ENCODE results near the gene NELL1. TPM values are rescaled to one million over a fixed set of nuclear protein-coding genes. Genes with fewer than 3 reads are reported as not detected.

The NELL1 gene
- total and polyA plus RNA-seq, 12 donors = 0.11 to 0.39 (median 0.24) TPM; not detected in 9

GRCh38 chr11:20771026-20771425, 101.6 kb downstream of the NELL1 start:
- H3K27ac ChIP-seq = no peak overlapping the region
- no peaks in the 10 kb centered on the region for H3K27me3 ChIP-seq
- H3K9me3 ChIP-seq (replicated peaks in 1 of 3) = no peaks in the 10 kb centered on the region
- H3K4me3 ChIP-seq = no peak overlapping the region
- intact Hi-C loops (cut with DNase I) = no loop called here
- no peak for DNase-seq
- H3K4me1 ChIP-seq (replicated peaks in 1 of 2) = no peaks in the 10 kb centered on the region
- H3K36me3 ChIP-seq (replicated peaks in 1 of 2) = no peaks in the 10 kb centered on the region
- TF ChIP-seq CTCF (IDR thresholded peaks at IDR 0.05) (no peak), POLR2A (IDR thresholded peaks at IDR 0.05) (no peak)

- TF ChIP-seq CTCF (IDR thresholded peaks at IDR 0.05) = no peak
- no peak for TF ChIP-seq POLR2A (IDR thresholded peaks at IDR 0.05)
- H3K4me3 ChIP-seq = no peak overlapping the region
- intact Hi-C loops (cut with DNase I) = no loop called here
- no peaks in the 10 kb centered on the region for H3K4me1 ChIP-seq (replicated peaks in 1 of 2)
- H3K27ac ChIP-seq = no peak overlapping the region
- H3K9me3 ChIP-seq (replicated peaks in 1 of 3) = no peaks in the 10 kb centered on the region
- no peak for DNase-seq
- H3K36me3 ChIP-seq (replicated peaks in 1 of 2) = no peaks in the 10 kb centered on the region
- no peaks in the 10 kb centered on the region for H3K27me3 ChIP-seq
- 73 to 81% (median 75%) methylated on average over 3 of the region's 3 CpGs for WGBS, 4 donors
Observed at GRCh38 chr11:20771681-20772080, 102.3 kb downstream of the NELL1 start.

GRCh38 chr11:20775331-20775730, 105.9 kb downstream of the NELL1 start:
- Histone ChIP-seq H3K27me3 (no peaks in the 10 kb centered on the region), H3K4me1 (replicated peaks in 1 of 2) (no peaks in the 10 kb centered on the region), H3K36me3 (replicated peaks in 1 of 2) (no peaks in the 10 kb centered on the region), H3K27ac (no peak overlapping the region), H3K4me3 (no peak overlapping the region), H3K9me3 (replicated peaks in 1 of 3) (no peaks in the 10 kb centered on the region)
- WGBS, 4 donors = 63 to 72% (median 68%) methylated on average over 2 of the region's 2 CpGs
- intact Hi-C loops (cut with DNase I) = no loop called here
- no peak for DNase-seq
- TF ChIP-seq POLR2A (IDR thresholded peaks at IDR 0.05) = no peak
- no peak for TF ChIP-seq CTCF (IDR thresholded peaks at IDR 0.05)

GRCh38 chr11:20782775-20783174, 113.4 kb downstream of the NELL1 start:
- Histone ChIP-seq H3K36me3 (replicated peaks in 1 of 2) (no peaks in the 10 kb centered on the region), H3K4me3 (no peak overlapping the region), H3K4me1 (replicated peaks in 1 of 2) (no peaks in the 10 kb centered on the region), H3K9me3 (replicated peaks in 1 of 3) (no peaks in the 10 kb centered on the region), H3K27ac (no peak overlapping the region), H3K27me3 (no peaks in the 10 kb centered on the region)
- WGBS, 4 donors = 42 to 54% (median 50%) methylated on average over 3 of the region's 3 CpGs
- no peak for DNase-seq
- intact Hi-C loops (cut with DNase I) = no loop called here
- TF ChIP-seq POLR2A (IDR thresholded peaks at IDR 0.05) = no peak
- no peak for TF ChIP-seq CTCF (IDR thresholded peaks at IDR 0.05)

Measured in adrenal gland (tissue), 12 donors.